Heart right ventricle (tissue), 16 donors: ENCODE results near the gene CCDC71L. TPM values are rescaled to one million over a fixed set of nuclear protein-coding genes. Genes with fewer than 3 reads are reported as not detected.

Experiments
- ATAC-seq, 8 donors: fragments of 200-7000 bp; cut with Tn5 transposase; one replicate each; pipeline ENCODE4 v1.9.1; 2020; ENCODE audit warnings: mild to moderate bottlenecking in 8 of 8, moderate library complexity in 8 of 8, moderate number of reproducible peaks in 1 of 8
- DNase-seq, 2 donors: peaks; one replicate each; pipeline ENCODE4 v3.0.0-alpha.2; 2020
- H3K27ac ChIP-seq, 10 donors: fragments of 200-600 bp; sonication (generic) in 2 of 10; one replicate each; pipeline versions ENCODE4 v1.5.0 to v1.8.0; 2020 to 2022; ENCODE audit warnings: mild to moderate bottlenecking in 3 of 10
- H3K27me3 ChIP-seq, 7 donors: fragments of 200-600 bp; one replicate each; pipeline ENCODE4 v1.8.0; 2021 to 2022; ENCODE audit warnings: mild to moderate bottlenecking in 2 of 7
- H3K36me3 ChIP-seq, 9 donors: fragments of 200-600 bp; sonication (generic) in 1 of 9; one replicate each; pipeline versions ENCODE4 v1.5.0 to v1.8.0; 2020 to 2022; ENCODE audit warnings: mild to moderate bottlenecking in 2 of 9
- H3K4me1 ChIP-seq, 9 donors: fragments of 200-600 bp; sonication (generic) in 1 of 9; one replicate each; pipeline versions ENCODE4 v1.5.0 to v1.8.0; 2020 to 2022; ENCODE audit warnings: mild to moderate bottlenecking in 4 of 9
- H3K4me3 ChIP-seq, 10 donors: fragments of 200-600 bp; sonication (generic) in 2 of 10; one replicate each; pipeline versions ENCODE4 v1.5.0 to v1.8.0; 2020 to 2022; ENCODE audit warnings: mild to moderate bottlenecking in 7 of 10, moderate library complexity in 2 of 10
- H3K9me3 ChIP-seq, 11 donors: fragments of 200-600 bp in 10 of 11; sonication (generic) in 2 of 11; one replicate each; pipeline versions ENCODE4 v1.5.0 to v1.8.0; 2013 to 2022; ENCODE audit warnings: mild to moderate bottlenecking in 2 of 11, control low read depth in 1 of 11, moderate library complexity in 1 of 11
- CTCF ChIP-seq, 9 donors: fragments of 200-600 bp; sonication (generic) in 2 of 9; IDR thresholded peaks; one replicate each; pipeline versions ENCODE4 v1.5.0 to v1.8.0; 2021 to 2022; ENCODE audit warnings: antibody characterized with exemption in 9 of 9, mild to moderate bottlenecking in 5 of 9, moderate library complexity in 1 of 9
- WGBS, 2 donors: extraction: QIAGEN DNeasy Blood & Tissue Kit; methylation state at CpG; one replicate each; pipeline ENCODE4 v1.1.7; 2013; ENCODE audit warnings: inconsistent platforms in 1 of 2; 5-methylcytosine and 5-hydroxymethylcytosine counted together
- intact Hi-C, 10 donors: fragments of 100-400 bp; cut with DNase I; formaldehyde crosslinking; loops; one replicate each; pipeline versions ENCODE4 v1.11.1 to v1.14.2; 2022
- polyA plus RNA-seq, 2 donors: library from polyadenylated mRNA; stranded (reverse); fragments of 200-250 nt; gene quantifications; one replicate each; pipeline ENCODE4 v1.2.3, GENCODE V29; 2013
- total RNA-seq, 10 donors: library from RNA; stranded (reverse); fragmentation: NEBNext Ultra II Directional in 3 of 10; extraction: Animal tissue kit (Norgen Biotek cat#: 25700) in 3 of 10; gene quantifications; one replicate each; pipeline versions ENCODE4 v1.2.1 to v1.2.4, GENCODE V29; 2021 to 2023
- donor health status: Arrhythmogenic right ventricular cardiomyopathy.
- donor health status: ischemic (EF 13 %, LVEDD 7.1; RV severe dilation, severe dysfunction).
- donor health status: healthy with polysubstance abuse.
- donor health status: DM: no; HTN: yes; CAD: no.
- donor health status: DM: no; HTN: no; CAD: no.
- donor health status: ischemic (EF 25% LVEDD 6.9; RV normal size, moderate dysfunction).
- donor health status: ischemic (EF 25% LVEDD 5.7; RV mildly dilated, moderate dysfunction).
- donor health status: healthy.
- donor health status: DM: yes; HTN: yes; CAD: no.
- donor health status: Ischemic cardiomyopathy.
- donor health status: ischemic (EF 35%, LVEDD 5.7; RV mildly dilated, moderate dysfunction).
- donor health status: nonischemic (EF 11% LVEDD 7.7; RV severe dilation, severe dysfunction).
- donor health status: DM: yes; HTN: yes; CAD: no.
- donor health status: PGD.
- donor health status: ischemic (EF 29% LVEDD 5.4; RV normal size, mild dysfunction).
- donor health status: nonischemic (EF 23%, LVEDD 6.1; RV moderate dilation, normal function).

CCDC71L gene
- total and polyA plus RNA-seq, 12 donors, result 3.0 to 12.2 (median 5.6) TPM

- WGBS, 2 donors, result 96 to 97% methylated on average over 2 of the region's 2 CpGs
- no peak overlapping the region for H3K4me3 ChIP-seq
- H3K4me1 ChIP-seq, result peaks cover 0 to 20% (median 8%) of the 10 kb centered on the region in 9 donors
- H3K27me3 ChIP-seq, result no peaks in the 10 kb centered on the region
- intact Hi-C loops, result loop anchor here in 1 of 10 donors (1.0 kb wide), 1 partner anchor 10 kb away; no protein-coding TSS in a partner anchor
- DNase-seq (no peak), ATAC-seq (no peak)
- no peak overlapping the region for H3K27ac ChIP-seq
- TF ChIP-seq CTCF (IDR thresholded peaks at IDR 0.05), result no peak
- no peaks in the 10 kb centered on the region for H3K36me3 ChIP-seq
- peaks cover 0 to 18% (median 8%) of the 10 kb centered on the region in 11 donors for H3K9me3 ChIP-seq
Observed at GRCh38 chr7:106620676-106621075, 40.3 kb downstream of the CCDC71L start.

DNA sequence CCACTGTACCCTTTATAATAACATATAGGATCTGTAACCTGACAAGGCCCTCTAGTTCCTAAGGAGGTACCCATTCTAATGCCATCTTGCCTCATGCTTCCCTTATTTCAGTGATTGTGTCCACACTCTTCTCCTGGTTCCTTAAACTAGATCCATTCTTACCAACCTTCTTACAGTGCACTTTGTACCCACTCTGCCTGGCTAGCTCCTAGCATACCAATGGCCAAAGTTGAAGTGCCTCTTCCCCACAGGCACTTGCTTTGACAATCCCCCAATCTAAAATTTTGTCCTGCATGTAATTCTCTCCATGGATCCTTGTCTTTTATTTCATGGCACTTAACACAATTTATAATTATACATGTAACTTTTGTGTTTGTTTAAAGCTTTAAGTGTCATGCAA is 40.9 kb downstream of the CCDC71L start:
- no peaks in the 10 kb centered on the region for H3K36me3 ChIP-seq
- peaks cover 0 to 18% (median 8%) of the 10 kb centered on the region in 11 donors for H3K9me3 ChIP-seq
- ATAC-seq, result no peak
- H3K27me3 ChIP-seq, result no peaks in the 10 kb centered on the region
- intact Hi-C loops, result loop anchor here in 1 of 10 donors (1.0 kb wide), 1 partner anchor 10 kb away; no protein-coding TSS in a partner anchor
- no peak for TF ChIP-seq CTCF (IDR thresholded peaks at IDR 0.05)
- H3K4me1 ChIP-seq, result peaks cover 0 to 14% (median 8%) of the 10 kb centered on the region in 9 donors
- H3K27ac ChIP-seq, result no peak overlapping the region
- H3K4me3 ChIP-seq, result no peak overlapping the region
- DNase-seq, result no peak

DNA sequence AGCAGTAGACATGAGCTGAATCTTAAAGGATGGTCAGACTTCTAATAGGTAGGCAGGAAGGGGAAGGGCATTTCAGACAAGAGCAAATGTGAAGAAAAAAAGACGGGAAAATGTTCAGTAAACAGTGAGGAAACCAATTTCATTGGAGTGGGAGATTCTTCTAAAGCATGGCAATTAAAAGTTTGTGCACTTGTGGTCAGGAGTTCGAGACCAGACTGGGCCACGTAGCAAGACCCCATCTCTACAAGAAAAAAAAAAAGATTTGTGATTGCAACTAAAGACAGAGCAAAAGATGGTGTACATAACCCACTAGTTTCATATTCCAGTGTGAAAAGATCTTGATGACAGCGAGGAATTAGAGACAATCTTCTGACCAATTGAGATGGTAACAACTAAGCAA is 41.7 kb downstream of the CCDC71L start:
- no peak for DNase-seq
- no peaks in the 10 kb centered on the region for H3K27me3 ChIP-seq
- 95% methylated on average over 4 of the region's 4 CpGs for WGBS, 2 donors
- intact Hi-C loops, result no loop called here
- H3K4me1 ChIP-seq, result peaks cover 0 to 14% (median 8%) of the 10 kb centered on the region in 9 donors
- H3K4me3 ChIP-seq, result no peak overlapping the region
- H3K36me3 ChIP-seq, result no peaks in the 10 kb centered on the region
- ATAC-seq, result no peak
- no peak overlapping the region for H3K27ac ChIP-seq
- no peak for TF ChIP-seq CTCF (IDR thresholded peaks at IDR 0.05)
- H3K9me3 ChIP-seq, result peaks cover 0 to 18% (median 8%) of the 10 kb centered on the region in 11 donors

DNA sequence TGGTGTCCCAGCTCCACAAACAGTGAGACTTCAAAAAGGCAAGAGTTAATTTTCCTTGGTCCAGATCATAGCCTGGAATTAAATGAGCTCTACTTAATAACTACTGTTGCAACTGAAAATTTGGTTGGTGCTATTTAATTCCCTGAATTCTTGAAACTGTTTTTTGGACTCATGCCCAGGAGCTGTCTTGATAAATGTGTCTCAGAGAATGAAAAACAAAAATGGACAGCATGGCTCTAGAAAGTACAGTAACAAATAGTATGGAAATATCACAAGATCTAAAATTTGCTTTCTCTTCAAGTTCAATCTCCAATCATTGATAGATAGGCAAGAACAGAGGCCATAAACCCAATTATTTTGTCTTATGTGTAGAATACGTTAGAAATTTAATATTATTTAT is 42.5 kb downstream of the CCDC71L start:
- no peak for TF ChIP-seq CTCF (IDR thresholded peaks at IDR 0.05)
- no peak overlapping the region for H3K4me3 ChIP-seq
- DNase-seq (no peak), ATAC-seq (peak in 1 of 8 donors; percentile 41)
- no peak overlapping the region for H3K27ac ChIP-seq
- intact Hi-C loops, result no loop called here
- H3K4me1 ChIP-seq, result peaks cover 0 to 14% (median 8%) of the 10 kb centered on the region in 9 donors
- 36 to 51% methylated on average over 1 of the region's 1 CpG for whole genome bisulfite sequencing, 2 donors
- no peaks in the 10 kb centered on the region for H3K36me3 ChIP-seq
- H3K9me3 ChIP-seq, result peaks cover 0 to 18% (median 8%) of the 10 kb centered on the region in 11 donors
- no peaks in the 10 kb centered on the region for H3K27me3 ChIP-seq
